Esophagus muscularis mucosa (tissue), 4 donors: Measurements from ENCODE around the gene KRT34. TPM values are rescaled to one million over a fixed set of nuclear protein-coding genes. Genes with fewer than 3 reads are reported as not detected.
A peak's percentile ranks its signal among the peaks of the same experiment; 100 is the strongest.

ENCODE experiments used
- DNase-seq: peaks from one replicate; pipeline ENCODE4 v3.0.0-alpha.2; 2017; ENCODE audit errors: extremely low spot score
- H3K27ac ChIP-seq, 4 donors: fragments of 200-600 bp; sonication (generic); replicated peaks in 1 of 4; 1 replicate in 3 of 4; 2 replicates in 1 of 4; pipeline ENCODE4 v1.5.1; 2016 to 2019; ENCODE audit warnings: mild to moderate bottlenecking in 1 of 4
- H3K27me3 ChIP-seq, 4 donors: fragments of 200-600 bp; sonication (generic); one replicate each; pipeline versions ENCODE4 v1.5.1 to v1.6.0; 2016 to 2019
- H3K36me3 ChIP-seq, 4 donors: fragments of 200-600 bp; sonication (generic); one replicate each; pipeline ENCODE4 v1.5.1; 2016 to 2019
- H3K4me1 ChIP-seq, 4 donors: fragments of 200-600 bp; sonication (generic); one replicate each; pipeline ENCODE4 v1.5.1; 2016 to 2019
- H3K4me3 ChIP-seq, 4 donors: fragments of 200-600 bp; sonication (generic); 1 replicate in 2 of 4; 2 replicates in 2 of 4; pipeline ENCODE4 v1.5.1; 2016 to 2019; ENCODE audit warnings: mild to moderate bottlenecking in 4 of 4, moderate library complexity in 1 of 4
- H3K9me3 ChIP-seq, 4 donors: fragments of 200-600 bp; sonication (generic); 1 replicate in 3 of 4; 2 replicates in 1 of 4; pipeline ENCODE4 v1.5.1; 2016 to 2019
- CTCF ChIP-seq, 3 experiments: fragments of 200-600 bp in 2 of 3; fragments of 450-650 bp in 1 of 3; sonication (generic) in 2 of 3; IDR thresholded peaks; one replicate each; pipeline ENCODE4 v1.5.1; 2017 to 2019; ENCODE audit warnings: antibody characterized with exemption in 3 of 3, mild to moderate bottlenecking in 2 of 3, moderate library complexity in 1 of 3
- EP300 ChIP-seq: sonication (generic); formaldehyde crosslinking; IDR thresholded peaks from one replicate; pipeline ENCODE4 v1.6.1; 2017; ENCODE audit warnings: antibody characterized with exemption
- POLR2A ChIP-seq: fragments of 450-650 bp; IDR thresholded peaks from one replicate; pipeline ENCODE4 v1.6.1; 2017; ENCODE audit warnings: antibody characterized with exemption, moderate library complexity, mild to moderate bottlenecking, low read depth
- POLR2AphosphoS5 ChIP-seq, 2 donors: sonication (generic); formaldehyde crosslinking; IDR thresholded peaks; one replicate each; pipeline ENCODE4 v1.6.1; 2017; ENCODE audit warnings: antibody characterized with exemption in 2 of 2
- WGBS: methylation state at CpG from one replicate; pipeline ENCODE4 v1.1.5; 2018; 5-methylcytosine and 5-hydroxymethylcytosine counted together
- intact Hi-C: fragments of 100-400 bp; cut with DNase I; formaldehyde crosslinking; loops from one replicate; pipeline ENCODE4 v1.15.1; 2023
- total RNA-seq, 4 donors: library from RNA; depleted of rRNA; stranded (reverse); fragments of >200 nt; gene quantifications; one replicate each; pipeline versions ENCODE4 v1.1.0 to v1.2.1, GENCODE V29; 2016

The KRT34 gene
- total RNA-seq, 4 donors from 2014 or later, result not detected

DNA sequence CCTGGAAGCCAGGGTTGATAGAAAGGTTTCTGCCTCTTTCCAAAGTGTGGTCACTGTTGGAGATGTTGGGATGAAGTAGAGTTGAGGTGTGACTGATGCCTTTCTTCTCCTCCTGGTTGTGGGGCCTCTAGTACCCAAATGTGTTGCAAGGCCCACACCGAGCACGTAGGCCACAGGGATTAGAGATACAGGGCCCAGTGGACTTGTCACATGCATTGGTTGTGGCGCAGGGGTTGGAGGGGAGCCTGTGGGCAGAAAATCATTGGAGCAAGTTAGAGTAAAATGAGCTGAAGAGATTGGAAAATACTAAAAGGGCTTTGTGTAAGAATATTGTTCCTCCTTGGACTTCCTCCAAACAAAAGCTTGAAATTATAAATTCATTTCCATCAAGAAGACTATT lies 36.1 kb downstream of the KRT34 start:
- no peak for DNase-seq
- Histone ChIP-seq H3K9me3 (peaks cover 0 to 4% (median 0%) of the 10 kb centered on the region in 4 donors), H3K4me3 (no peak overlapping the region), H3K27ac (no peak overlapping the region), H3K27me3 (no peaks in the 10 kb centered on the region), H3K4me1 (no peaks in the 10 kb centered on the region), H3K36me3 (no peaks in the 10 kb centered on the region)
- no peak for TF ChIP-seq POLR2AphosphoS5 (IDR thresholded peaks at IDR 0.05)
- no peak for TF ChIP-seq POLR2A
- TF ChIP-seq EP300, result no peak
- TF ChIP-seq CTCF (IDR thresholded peaks at IDR 0.05), result no peak
- intact Hi-C loops, result no loop called here
- 80% methylated on average over 3 of the region's 3 CpGs for WGBS

DNA sequence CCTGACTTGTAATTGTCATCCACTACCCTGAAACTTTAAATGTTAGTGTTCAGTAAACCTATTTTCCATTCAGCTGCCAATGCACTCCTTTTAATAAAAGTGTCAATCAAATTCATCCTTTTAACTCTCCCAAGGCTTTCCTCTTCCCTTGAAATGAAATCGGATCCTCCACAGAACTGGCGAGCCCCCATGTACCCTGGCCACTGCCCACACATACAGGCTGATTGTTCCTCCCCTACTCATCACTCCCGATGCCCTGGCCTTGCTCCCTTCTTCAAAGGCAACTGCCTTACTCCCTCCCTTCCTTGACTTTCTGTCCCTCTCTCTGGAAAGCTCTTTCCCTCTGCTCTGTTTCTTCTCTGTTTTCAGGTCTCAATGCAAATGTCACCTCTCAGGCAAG lies 39.1 kb downstream of the KRT34 start:
- no peak overlapping the region for H3K27ac ChIP-seq
- H3K4me3 ChIP-seq, result no peak overlapping the region
- TF ChIP-seq CTCF (IDR thresholded peaks at IDR 0.05) (no peak), POLR2A (no peak), EP300 (no peak)
- H3K27me3 ChIP-seq, result no peaks in the 10 kb centered on the region
- peaks cover 0 to 4% (median 0%) of the 10 kb centered on the region in 4 donors for H3K9me3 ChIP-seq
- intact Hi-C loops, result no loop called here
- H3K4me1 ChIP-seq, result peaks cover 0 to 5% (median 0%) of the 10 kb centered on the region in 4 donors
- 80% methylated on average over 3 of the region's 3 CpGs for WGBS
- no peaks in the 10 kb centered on the region for H3K36me3 ChIP-seq
- no peak for DNase-seq

DNA sequence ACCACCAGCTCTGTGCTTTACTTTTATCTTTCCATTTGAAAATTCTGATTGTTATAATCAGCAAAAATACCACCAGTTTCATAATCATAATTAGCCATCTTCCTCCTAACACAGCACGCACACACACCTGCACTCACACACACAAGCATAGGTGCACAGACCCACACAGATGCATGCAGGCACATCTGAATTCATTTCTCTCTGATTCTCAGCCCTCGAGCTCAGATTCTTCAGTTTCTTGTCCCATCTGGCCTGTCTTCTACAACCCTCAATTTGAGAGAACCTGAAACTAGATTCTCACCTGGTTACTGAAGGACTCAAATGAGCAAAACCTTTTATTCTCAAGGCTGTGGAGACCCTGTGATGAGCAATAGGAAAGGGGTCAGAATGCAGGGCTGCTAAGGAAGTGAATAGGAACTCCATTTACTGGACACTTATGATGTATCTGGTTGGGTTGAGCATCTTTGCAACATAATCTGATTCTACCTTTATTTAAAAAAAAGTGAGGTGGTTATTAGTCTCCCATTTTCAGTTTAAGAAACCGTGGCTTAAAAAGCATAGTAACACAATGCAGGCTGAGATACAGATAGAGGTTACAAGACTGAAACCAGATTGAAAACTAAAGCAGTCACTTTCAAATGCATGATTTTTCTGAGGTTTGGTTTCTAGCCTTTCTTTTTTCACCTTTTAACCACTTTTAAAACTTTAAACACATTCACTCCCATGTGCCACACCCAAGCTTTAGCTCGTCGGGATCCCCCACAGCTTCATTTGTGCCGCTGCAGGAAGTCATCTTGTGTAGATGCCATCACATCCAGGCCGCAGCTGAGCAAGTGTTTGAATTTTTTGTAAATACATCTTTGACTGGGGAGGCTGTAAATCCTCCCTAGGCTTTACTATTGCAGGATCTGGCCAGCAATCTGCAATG lies 40.9 kb downstream of the KRT34 start:
- intact Hi-C loops, result no loop called here
- 75% methylated on average over 7 of the region's 7 CpGs for WGBS
- H3K9me3 ChIP-seq, result peaks cover 0 to 4% (median 0%) of the 10 kb centered on the region in 4 donors
- DNase-seq, result no peak
- H3K27me3 ChIP-seq, result no peaks in the 10 kb centered on the region
- H3K36me3 ChIP-seq, result no peaks in the 10 kb centered on the region
- TF ChIP-seq POLR2AphosphoS5 (IDR thresholded peaks at IDR 0.05) (no peak), POLR2A (no peak), CTCF (IDR thresholded peaks at IDR 0.05) (no peak), EP300 (no peak)
- H3K4me3 ChIP-seq, result no peak overlapping the region
- H3K27ac ChIP-seq, result no peak overlapping the region
- H3K4me1 ChIP-seq, result peaks cover 0 to 5% (median 0%) of the 10 kb centered on the region in 4 donors

- no peaks in the 10 kb centered on the region for H3K36me3 ChIP-seq
- TF ChIP-seq EP300 (no peak), POLR2AphosphoS5 (IDR thresholded peaks at IDR 0.05) (no peak), CTCF (IDR thresholded peaks at IDR 0.05) (no peak), POLR2A (no peak)
- no peak overlapping the region for H3K4me3 ChIP-seq
- no peaks in the 10 kb centered on the region for H3K27me3 ChIP-seq
- peak; percentile 86 for DNase-seq
- WGBS, result 60% methylated on average over 3 of the region's 3 CpGs
- H3K4me1 ChIP-seq, result peaks cover 0 to 5% (median 0%) of the 10 kb centered on the region in 4 donors
- intact Hi-C loops, result no loop called here
- H3K27ac ChIP-seq, result no peak overlapping the region
- H3K9me3 ChIP-seq, result peaks cover 0 to 4% (median 0%) of the 10 kb centered on the region in 4 donors
These were observed 41.6 kb downstream of the KRT34 start for GRCh38 chr17:41340494-41340893.
